SK-N-SH treated with all-trans-retinoic acid at 6 μM for 48 hours (cell line): Measurements from ENCODE around the gene GAS5.

ENCODE experiments used
- ATAC-seq: fragments of 200-7000 bp; cut with Tn5 transposase; 3 replicates; pipeline ENCODE4 v1.9.1; 2020; ENCODE audit warnings: mild to moderate bottlenecking, moderate library complexity
- ARNTL ChIP-seq: fragments of 450-650 bp; formaldehyde crosslinking; IDR thresholded peaks from 2 replicates; pipeline ENCODE4 v1.5.0; 2020; ENCODE audit warnings: low read depth, mild to moderate bottlenecking, moderate library complexity, borderline replicate concordance
- BACH2 ChIP-seq: fragments of 250-450 bp; sonication (Bioruptor Pico); IDR thresholded peaks from 2 replicates; pipeline ENCODE4 v1.9.0; 2021; ENCODE audit warnings: mild to moderate bottlenecking, borderline replicate concordance
- CREB5 ChIP-seq: fragments of 250-450 bp; sonication (Bioruptor Pico); IDR thresholded peaks from 2 replicates; pipeline ENCODE4 v1.5.1; 2020; ENCODE audit warnings: low read depth, mild to moderate bottlenecking, moderate library complexity
- CSDC2 ChIP-seq: fragments of 250-450 bp; sonication (Bioruptor Pico); IDR thresholded peaks from 2 replicates; pipeline ENCODE4 v1.5.0; 2020; ENCODE audit warnings: mild to moderate bottlenecking, moderate library complexity
- GLIS3 ChIP-seq: fragments of 250-450 bp; sonication (Bioruptor Pico); IDR thresholded peaks from 2 replicates; pipeline ENCODE4 v1.5.0; 2020; ENCODE audit warnings: mild to moderate bottlenecking, moderate library complexity
- ISL1 ChIP-seq: fragments of 250-450 bp; sonication (Bioruptor Pico); IDR thresholded peaks from 2 replicates; pipeline ENCODE4 v2.1.2; 2022; ENCODE audit warnings: mild to moderate bottlenecking, moderate library complexity
- OSR1 ChIP-seq: fragments of 250-450 bp; sonication (Bioruptor Pico); IDR thresholded peaks from 2 replicates; pipeline ENCODE4 v1.8.0; 2022; ENCODE audit warnings: moderate library complexity, mild to moderate bottlenecking, inconsistent platforms
- PPARA ChIP-seq: fragments of 250-450 bp; sonication (Bioruptor Pico); IDR thresholded peaks from 2 replicates; pipeline ENCODE4 v1.5.0; 2020; ENCODE audit warnings: mild to moderate bottlenecking, borderline replicate concordance
- RARB ChIP-seq: fragments of 250-450 bp; sonication (Bioruptor Pico); IDR thresholded peaks from 2 replicates; pipeline ENCODE4 v1.8.0; 2021; ENCODE audit warnings: mild to moderate bottlenecking, moderate library complexity
- TCF4 ChIP-seq: fragments of 250-450 bp; sonication (Bioruptor Pico); IDR thresholded peaks from 2 replicates; pipeline ENCODE4 v1.8.0; 2021; ENCODE audit warnings: mild to moderate bottlenecking, moderate library complexity, borderline replicate concordance
- TOX ChIP-seq: fragments of 250-450 bp; sonication (Bioruptor Pico); IDR thresholded peaks from 2 replicates; pipeline ENCODE4 v1.8.0; 2021; ENCODE audit warnings: mild to moderate bottlenecking, moderate library complexity, borderline replicate concordance
- ZC3H10 ChIP-seq: fragments of 250-450 bp; sonication (Bioruptor Pico); IDR thresholded peaks from 2 replicates; pipeline ENCODE4 v1.5.1; 2021; ENCODE audit warnings: mild to moderate bottlenecking, moderate library complexity
- ZFP3 ChIP-seq: fragments of 250-450 bp; sonication (Bioruptor Pico); IDR thresholded peaks from 2 replicates; pipeline ENCODE4 v1.5.0; 2020; ENCODE audit warnings: mild to moderate bottlenecking, moderate library complexity
- ZFP30 ChIP-seq: fragments of 450-650 bp; formaldehyde crosslinking; IDR thresholded peaks from 2 replicates; pipeline ENCODE4 v1.5.0; 2022; ENCODE audit warnings: mild to moderate bottlenecking, moderate library complexity
- ZNF70 ChIP-seq: fragments of 450-650 bp; formaldehyde crosslinking; IDR thresholded peaks from 2 replicates; pipeline ENCODE4 v1.5.0; 2020; ENCODE audit warnings: mild to moderate bottlenecking, moderate library complexity
- TF ChIP-seq, protein P1 (sequence below): fragments of 250-450 bp; sonication (Bioruptor Pico); IDR thresholded peaks from 2 replicates; pipeline ENCODE4 v1.8.0; 2020; ENCODE audit warnings: mild to moderate bottlenecking, moderate library complexity, borderline replicate concordance
- TF ChIP-seq, protein P2 (sequence below): fragments of 250-450 bp; sonication (Bioruptor Pico); IDR thresholded peaks from 2 replicates; pipeline ENCODE4 v1.8.0; 2021; ENCODE audit warnings: low read depth, mild to moderate bottlenecking, moderate library complexity, borderline replicate concordance
- TF ChIP-seq, protein P3 (sequence below): fragments of 250-450 bp; sonication (Bioruptor Pico); IDR thresholded peaks from 2 replicates; pipeline ENCODE4 v1.5.1; 2021; ENCODE audit warnings: mild to moderate bottlenecking, moderate library complexity
- TF ChIP-seq, protein P4 (sequence below): fragments of 250-450 bp; sonication (Bioruptor Pico); IDR thresholded peaks from 2 replicates; pipeline ENCODE4 v1.5.0; 2020; ENCODE audit warnings: mild to moderate bottlenecking, moderate library complexity

GAS5 gene

GRCh38 chr1:173868266-173869020 lies 654 bp upstream of the GAS5 start, which contains the start of gene ZBTB37:
Gene ZBTB37, plus strand, starts transcription at chr1:173868380. Its CDS starts 1,846 bp downstream, at chr1:173870226.
- peak; percentile 59 for ATAC-seq
- TF ChIP-seq, protein P1, sequence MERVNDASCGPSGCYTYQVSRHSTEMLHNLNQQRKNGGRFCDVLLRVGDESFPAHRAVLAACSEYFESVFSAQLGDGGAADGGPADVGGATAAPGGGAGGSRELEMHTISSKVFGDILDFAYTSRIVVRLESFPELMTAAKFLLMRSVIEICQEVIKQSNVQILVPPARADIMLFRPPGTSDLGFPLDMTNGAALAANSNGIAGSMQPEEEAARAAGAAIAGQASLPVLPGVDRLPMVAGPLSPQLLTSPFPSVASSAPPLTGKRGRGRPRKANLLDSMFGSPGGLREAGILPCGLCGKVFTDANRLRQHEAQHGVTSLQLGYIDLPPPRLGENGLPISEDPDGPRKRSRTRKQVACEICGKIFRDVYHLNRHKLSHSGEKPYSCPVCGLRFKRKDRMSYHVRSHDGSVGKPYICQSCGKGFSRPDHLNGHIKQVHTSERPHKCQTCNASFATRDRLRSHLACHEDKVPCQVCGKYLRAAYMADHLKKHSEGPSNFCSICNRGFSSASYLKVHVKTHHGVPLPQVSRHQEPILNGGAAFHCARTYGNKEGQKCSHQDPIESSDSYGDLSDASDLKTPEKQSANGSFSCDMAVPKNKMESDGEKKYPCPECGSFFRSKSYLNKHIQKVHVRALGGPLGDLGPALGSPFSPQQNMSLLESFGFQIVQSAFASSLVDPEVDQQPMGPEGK (CRISPR knock-in tag) = peak; percentile 83; the same call in 1 of the 2 replicates
- no peak for TF ChIP-seq GLIS3 (CRISPR knock-in tag)
- TF ChIP-seq, protein P2, sequence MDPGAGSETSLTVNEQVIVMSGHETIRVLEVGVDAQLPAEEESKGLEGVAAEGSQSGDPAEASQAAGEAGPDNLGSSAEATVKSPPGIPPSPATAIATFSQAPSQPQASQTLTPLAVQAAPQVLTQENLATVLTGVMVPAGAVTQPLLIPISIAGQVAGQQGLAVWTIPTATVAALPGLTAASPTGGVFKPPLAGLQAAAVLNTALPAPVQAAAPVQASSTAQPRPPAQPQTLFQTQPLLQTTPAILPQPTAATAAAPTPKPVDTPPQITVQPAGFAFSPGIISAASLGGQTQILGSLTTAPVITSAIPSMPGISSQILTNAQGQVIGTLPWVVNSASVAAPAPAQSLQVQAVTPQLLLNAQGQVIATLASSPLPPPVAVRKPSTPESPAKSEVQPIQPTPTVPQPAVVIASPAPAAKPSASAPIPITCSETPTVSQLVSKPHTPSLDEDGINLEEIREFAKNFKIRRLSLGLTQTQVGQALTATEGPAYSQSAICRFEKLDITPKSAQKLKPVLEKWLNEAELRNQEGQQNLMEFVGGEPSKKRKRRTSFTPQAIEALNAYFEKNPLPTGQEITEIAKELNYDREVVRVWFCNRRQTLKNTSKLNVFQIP (CRISPR knock-in tag) = 0 out of 2 replicates have a peak, but pooled peaks have one; percentile 22
- TF ChIP-seq ARNTL (CRISPR knock-in tag) = no peak
- TF ChIP-seq, all 23 proteins: peak for 2

DNA sequence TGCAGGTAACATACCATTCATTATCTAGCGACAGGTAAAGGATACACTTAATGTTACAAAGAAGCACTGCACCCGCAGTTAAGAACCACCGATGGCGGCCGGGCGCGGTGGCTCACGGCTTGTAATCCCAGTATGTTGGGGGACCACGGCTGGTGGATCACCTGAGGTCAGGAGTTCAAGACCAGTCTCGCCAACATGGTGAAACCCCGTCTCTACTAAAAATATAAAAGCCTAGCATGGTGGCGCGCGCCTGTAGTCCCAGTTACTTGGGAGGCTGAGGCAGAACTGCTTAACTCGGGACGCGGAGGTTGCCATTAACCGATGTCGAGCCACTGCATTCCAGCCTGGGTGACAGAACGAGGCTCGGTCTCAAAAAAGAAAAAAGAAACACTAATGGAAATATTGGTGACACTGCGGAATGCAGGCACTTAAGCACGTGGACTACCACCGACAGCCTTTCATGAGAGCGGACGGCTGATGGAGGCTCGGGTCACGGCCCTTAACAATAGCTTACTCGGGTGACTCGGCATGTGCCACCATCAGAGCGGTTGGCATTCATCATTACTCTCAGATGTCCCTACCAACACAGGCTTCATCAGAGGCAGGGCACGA lies 542 bp downstream of the GAS5 start:
- ATAC-seq = peak; percentile 7; the same call in 2 of the 3 replicates
- TF ChIP-seq TCF4 (CRISPR knock-in tag) (no peak), ZFP30 (CRISPR knock-in tag) (no peak), PPARA (no peak), ZFP3 (CRISPR knock-in tag) (no peak), ARNTL (CRISPR knock-in tag) (no peak), OSR1 (CRISPR knock-in tag) (no peak), GLIS3 (CRISPR knock-in tag) (no peak), BACH2 (CRISPR knock-in tag) (no peak), ZC3H10 (CRISPR knock-in tag) (no peak), CREB5 (CRISPR knock-in tag) (no peak), CSDC2 (CRISPR knock-in tag) (no peak), RARB (no peak), TOX (CRISPR knock-in tag) (no peak), ISL1 (no peak), ZNF70 (CRISPR knock-in tag) (no peak)
- TF ChIP-seq, protein P2 (CRISPR knock-in tag) = no peak
- TF ChIP-seq, protein P3, sequence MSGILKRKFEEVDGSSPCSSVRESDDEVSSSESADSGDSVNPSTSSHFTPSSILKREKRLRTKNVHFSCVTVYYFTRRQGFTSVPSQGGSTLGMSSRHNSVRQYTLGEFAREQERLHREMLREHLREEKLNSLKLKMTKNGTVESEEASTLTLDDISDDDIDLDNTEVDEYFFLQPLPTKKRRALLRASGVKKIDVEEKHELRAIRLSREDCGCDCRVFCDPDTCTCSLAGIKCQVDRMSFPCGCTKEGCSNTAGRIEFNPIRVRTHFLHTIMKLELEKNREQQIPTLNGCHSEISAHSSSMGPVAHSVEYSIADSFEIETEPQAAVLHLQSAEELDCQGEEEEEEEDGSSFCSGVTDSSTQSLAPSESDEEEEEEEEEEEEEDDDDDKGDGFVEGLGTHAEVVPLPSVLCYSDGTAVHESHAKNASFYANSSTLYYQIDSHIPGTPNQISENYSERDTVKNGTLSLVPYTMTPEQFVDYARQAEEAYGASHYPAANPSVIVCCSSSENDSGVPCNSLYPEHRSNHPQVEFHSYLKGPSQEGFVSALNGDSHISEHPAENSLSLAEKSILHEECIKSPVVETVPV (CRISPR knock-in tag) = no peak; the same call in 1 of the 2 replicates
- TF ChIP-seq, protein P4, sequence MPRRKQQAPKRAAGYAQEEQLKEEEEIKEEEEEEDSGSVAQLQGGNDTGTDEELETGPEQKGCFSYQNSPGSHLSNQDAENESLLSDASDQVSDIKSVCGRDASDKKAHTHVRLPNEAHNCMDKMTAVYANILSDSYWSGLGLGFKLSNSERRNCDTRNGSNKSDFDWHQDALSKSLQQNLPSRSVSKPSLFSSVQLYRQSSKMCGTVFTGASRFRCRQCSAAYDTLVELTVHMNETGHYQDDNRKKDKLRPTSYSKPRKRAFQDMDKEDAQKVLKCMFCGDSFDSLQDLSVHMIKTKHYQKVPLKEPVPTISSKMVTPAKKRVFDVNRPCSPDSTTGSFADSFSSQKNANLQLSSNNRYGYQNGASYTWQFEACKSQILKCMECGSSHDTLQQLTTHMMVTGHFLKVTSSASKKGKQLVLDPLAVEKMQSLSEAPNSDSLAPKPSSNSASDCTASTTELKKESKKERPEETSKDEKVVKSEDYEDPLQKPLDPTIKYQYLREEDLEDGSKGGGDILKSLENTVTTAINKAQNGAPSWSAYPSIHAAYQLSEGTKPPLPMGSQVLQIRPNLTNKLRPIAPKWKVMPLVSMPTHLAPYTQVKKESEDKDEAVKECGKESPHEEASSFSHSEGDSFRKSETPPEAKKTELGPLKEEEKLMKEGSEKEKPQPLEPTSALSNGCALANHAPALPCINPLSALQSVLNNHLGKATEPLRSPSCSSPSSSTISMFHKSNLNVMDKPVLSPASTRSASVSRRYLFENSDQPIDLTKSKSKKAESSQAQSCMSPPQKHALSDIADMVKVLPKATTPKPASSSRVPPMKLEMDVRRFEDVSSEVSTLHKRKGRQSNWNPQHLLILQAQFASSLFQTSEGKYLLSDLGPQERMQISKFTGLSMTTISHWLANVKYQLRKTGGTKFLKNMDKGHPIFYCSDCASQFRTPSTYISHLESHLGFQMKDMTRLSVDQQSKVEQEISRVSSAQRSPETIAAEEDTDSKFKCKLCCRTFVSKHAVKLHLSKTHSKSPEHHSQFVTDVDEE (CRISPR knock-in tag) = no peak
- TF ChIP-seq, all 23 proteins: peak for 0
